HG02885 (cell line): Measurements from ENCODE around the gene BPIFB4.

ENCODE experiments used
- ATAC-seq: cut with Tn5 transposase; IDR thresholded peaks from one replicate; pipeline ENCODE4 v1.9.1; 2021; ENCODE audit warnings: mild to moderate bottlenecking; ENCODE audit not compliant: unreplicated experiment, poor library complexity

BPIFB4 gene

DNA sequence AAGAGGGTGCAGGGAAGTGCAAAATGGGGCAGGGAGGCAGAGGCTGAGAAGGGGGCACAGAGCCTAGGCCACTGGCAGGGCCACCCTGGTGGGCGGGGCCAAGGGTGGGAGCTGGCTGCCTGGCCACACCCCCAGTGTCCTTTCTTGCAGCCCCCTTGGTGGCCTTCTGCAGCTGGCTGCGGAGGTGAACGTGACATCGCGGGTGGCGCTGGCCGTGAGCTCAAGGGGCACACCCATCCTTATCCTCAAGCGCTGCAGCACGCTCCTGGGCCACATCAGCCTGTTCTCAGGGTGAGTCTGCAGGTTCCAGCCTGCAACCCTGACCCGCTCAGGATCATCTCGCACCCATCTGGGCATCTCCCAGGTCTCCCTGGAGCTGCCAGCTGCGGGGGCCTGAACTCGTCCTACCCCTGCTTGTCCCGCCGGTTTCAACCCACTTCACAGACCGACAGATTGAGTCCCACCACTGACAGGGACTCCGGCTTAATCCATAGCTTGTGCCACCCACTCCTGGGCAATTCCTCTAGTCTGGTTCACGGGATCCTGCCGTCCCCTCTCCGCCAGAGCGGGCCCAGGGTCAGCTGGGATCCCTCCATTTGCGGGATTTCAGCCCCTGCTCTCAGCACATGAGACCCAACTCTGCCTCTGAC lies 19.6 kb upstream of the BPIFB4 start:
- ATAC-seq, result no peak

DNA sequence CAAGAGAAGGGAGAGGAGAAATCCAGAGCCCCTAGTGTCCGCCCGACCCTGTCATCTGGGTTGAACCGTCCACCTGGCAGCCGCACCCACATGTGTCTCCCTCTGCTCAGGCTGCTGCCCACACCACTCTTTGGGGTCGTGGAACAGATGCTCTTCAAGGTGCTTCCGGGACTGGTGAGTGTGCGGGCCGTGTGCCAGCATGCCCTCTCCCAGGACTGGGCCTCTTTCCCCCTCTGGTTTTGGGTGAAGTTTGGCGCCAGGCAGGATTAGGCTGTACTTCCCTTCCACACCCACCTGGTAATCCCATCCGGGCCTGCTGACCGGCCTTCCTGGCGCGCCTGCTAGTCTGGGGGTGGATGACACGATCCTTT lies 17.8 kb upstream of the BPIFB4 start:
- ATAC-seq, result no peak

- ATAC-seq, result no peak
Observed at GRCh38 chr20:33062105-33062824, 17.2 kb upstream of the BPIFB4 start.

- no peak for ATAC-seq
Observed at GRCh38 chr20:33062825-33063149, 16.7 kb upstream of the BPIFB4 start.

GRCh38 chr20:33063271-33063670 lies 16.2 kb upstream of the BPIFB4 start:
- ATAC-seq, result no peak

DNA sequence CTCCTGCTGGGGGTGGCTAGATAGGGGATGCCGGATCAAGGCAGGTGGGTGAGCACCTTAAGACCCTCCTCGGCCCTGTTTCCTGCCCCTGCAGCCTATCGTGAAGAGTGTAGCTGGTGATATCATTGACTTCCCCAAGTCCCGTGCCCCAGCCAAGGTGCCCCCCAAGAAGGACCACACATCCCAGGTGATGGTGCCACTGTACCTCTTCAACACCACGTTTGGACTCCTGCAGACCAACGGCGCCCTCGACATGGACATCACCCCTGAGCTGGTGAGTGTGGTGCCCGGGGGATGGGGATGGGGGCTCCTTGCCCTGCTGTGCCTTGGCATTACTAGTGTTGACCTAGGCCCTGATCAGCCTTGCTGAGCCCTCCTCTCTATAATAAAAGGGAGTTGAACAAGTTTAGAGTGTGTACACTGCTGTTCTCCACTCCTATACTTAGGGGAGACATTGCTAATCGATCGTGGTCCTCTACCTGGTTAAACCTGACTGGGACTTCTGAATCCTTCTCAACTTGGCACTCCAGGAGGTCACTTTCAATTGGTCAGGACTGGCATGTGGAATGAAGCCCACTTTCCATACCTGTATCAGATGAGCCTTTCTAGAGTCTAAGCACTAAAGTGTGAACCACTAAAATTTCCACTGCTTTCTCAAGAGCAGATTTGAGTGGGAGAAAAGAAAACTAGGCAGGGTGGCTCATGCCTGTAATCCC lies 14.7 kb upstream of the BPIFB4 start:
- ATAC-seq, result no peak

- no peak for ATAC-seq
Observed at GRCh38 chr20:33065785-33066184, 13.7 kb upstream of the BPIFB4 start.

- no peak for ATAC-seq
Observed at GRCh38 chr20:33067806-33068205, 11.6 kb upstream of the BPIFB4 start.

DNA sequence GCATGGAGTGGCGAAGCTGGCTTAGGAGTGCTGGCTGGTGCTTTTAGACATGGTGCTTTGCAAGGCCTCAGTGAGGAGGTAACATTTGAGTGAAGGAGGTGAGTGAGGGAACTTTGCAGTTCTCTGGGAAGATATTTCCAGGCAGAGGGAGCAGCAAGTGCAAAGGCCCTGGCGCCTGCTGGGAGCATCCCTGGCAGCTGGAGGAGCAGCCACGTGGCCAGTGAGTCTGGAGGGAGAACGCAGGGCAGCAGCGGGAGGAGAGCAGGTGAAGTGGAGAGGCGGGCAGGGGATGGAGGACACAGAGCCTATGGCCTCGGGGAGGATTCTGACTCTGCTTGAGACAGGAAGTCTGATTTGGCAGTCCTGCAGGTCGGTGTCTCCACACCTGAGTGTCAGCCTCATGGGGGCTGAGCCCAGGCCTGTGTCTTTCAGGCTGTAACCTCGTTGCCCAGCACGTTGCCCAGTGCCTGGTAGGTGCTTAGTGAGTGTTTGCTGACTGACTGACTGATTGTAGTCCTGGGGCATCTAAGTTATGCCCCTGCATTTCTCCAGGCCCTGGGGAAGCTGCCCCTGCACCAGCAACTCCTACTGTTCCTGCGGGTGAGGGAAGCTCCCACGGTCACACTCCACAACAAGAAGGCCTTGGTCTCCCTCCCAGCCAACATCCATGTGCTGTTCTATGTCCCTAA lies 11.0 kb upstream of the BPIFB4 start:
- ATAC-seq, result no peak

- ATAC-seq, result no peak
Observed at GRCh38 chr20:33069673-33070072, 9.8 kb upstream of the BPIFB4 start.

DNA sequence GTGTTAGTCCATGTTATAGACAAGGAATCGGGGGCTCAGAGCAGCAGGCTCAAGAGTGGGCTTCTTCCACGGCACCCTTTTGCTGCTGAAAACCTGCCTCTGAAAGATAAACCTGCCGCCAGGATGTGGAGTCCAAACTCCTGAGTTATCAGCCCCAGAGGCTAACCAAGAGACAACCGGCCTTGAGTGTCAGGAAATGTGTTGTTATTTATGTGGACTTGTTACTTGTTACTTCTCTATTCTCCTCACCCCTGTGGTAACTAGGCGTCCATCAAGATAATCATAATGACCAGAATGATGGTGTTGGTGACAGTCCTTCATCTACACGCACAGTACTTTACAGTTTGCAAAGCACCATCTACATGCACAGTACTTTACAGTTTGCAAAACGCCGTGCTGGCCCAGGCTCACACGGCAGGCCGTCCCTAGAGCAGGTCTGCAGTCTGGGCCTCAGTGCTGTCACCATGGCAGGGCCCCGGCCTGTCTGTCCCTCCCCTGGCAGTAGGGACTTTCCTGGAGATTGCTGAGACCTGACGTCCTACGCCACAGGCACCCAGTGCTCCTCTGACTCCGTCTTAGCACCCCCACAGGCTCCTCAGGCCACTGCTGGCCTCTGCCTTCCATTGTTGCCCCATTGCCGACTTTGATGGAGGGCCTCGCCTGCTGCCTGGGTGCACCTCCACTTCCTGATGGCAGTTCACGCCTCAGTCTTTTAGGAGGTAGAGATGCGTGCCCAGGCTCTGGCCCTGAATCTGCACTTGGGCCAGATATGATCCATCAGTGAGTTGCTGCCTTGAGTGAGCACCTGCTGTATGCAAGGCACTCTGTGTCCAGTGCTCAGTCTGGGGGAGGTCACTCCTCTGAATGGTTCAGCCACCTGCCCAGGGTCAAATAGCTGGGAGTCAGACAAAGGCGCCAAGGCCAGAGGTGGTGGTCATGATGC lies 9.1 kb upstream of the BPIFB4 start:
- no peak for ATAC-seq

DNA sequence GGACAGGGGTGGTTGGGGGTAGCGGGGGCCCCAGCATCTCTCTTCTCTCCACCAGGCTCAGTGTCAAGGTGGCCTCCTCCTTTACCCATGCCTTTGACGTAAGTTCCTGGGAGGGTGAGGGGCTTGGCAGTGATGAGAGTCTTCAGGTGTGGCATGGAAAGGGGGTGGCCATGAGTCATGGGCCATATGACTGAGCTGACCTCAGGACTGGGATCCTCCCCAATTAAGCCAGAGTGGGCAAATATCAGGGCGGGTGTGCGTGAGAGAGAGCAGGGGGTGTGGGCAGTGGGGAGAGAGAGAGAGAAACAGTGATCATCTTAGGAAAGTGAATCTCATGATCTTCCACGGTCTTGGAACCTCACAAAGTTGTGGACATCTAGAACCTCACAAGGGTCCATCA lies 8.2 kb upstream of the BPIFB4 start:
- ATAC-seq, result no peak

- ATAC-seq, result no peak
Observed at GRCh38 chr20:33072362-33072761, 7.1 kb upstream of the BPIFB4 start.

DNA sequence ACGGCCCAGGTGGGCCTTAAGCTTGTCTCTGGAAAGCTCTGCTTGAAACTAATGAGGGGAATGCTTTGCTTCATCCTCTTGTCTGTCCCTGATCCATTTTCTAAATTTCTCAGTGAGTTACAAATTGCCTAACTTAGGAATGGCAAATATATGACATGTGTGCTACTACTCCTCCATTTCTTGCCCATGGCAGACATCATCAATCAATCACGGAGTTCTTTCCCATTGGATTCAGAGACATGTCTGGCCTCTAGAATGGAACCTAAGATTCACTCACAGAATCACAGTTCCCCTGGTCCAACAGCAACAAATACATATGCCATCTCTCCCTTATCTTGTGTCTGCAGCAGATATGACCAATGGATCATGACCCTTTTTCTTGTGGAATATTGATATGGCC lies 6.6 kb upstream of the BPIFB4 start:
- ATAC-seq, result no peak

DNA sequence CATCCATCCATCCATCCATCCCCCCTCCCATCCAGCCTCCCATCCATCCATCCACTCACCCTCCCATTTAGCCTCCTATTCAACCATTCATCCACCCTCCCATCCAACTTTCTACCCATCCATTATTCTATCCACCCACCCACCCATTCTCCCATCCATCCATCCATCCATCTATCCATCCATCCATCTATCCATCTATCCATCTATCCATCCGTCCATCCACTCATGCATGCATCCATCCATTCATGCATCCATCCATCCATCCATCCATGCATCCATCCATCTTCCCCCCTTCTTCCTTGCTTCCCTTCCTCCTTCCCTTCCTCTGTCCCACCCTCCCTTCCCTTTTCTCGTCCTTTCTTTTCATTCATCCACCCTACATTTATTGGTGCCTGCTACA lies 4.8 kb upstream of the BPIFB4 start:
- ATAC-seq, result no peak

DNA sequence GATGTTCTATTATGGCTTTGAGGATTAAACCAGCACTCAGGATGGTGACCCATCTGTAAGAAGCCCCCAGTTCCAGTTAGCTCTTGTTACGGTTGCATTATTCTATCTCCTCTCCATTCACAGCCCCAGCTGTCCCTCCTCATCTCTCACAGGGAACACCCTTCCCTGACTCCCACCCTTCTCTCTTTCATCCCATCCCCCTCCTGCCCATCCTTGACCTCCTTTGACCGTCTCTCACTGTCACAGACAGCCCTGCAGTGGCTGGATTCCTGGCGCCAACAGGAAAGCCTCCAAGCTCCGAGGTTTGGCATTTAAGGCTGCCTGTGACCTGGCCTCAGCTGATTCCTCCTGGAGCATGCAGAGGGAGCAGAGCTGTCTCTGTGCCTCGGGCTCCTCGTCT lies 4.2 kb upstream of the BPIFB4 start:
- no peak for ATAC-seq

GRCh38 chr20:33076662-33077372 lies 2.6 kb upstream of the BPIFB4 start:
- ATAC-seq, result no peak

DNA sequence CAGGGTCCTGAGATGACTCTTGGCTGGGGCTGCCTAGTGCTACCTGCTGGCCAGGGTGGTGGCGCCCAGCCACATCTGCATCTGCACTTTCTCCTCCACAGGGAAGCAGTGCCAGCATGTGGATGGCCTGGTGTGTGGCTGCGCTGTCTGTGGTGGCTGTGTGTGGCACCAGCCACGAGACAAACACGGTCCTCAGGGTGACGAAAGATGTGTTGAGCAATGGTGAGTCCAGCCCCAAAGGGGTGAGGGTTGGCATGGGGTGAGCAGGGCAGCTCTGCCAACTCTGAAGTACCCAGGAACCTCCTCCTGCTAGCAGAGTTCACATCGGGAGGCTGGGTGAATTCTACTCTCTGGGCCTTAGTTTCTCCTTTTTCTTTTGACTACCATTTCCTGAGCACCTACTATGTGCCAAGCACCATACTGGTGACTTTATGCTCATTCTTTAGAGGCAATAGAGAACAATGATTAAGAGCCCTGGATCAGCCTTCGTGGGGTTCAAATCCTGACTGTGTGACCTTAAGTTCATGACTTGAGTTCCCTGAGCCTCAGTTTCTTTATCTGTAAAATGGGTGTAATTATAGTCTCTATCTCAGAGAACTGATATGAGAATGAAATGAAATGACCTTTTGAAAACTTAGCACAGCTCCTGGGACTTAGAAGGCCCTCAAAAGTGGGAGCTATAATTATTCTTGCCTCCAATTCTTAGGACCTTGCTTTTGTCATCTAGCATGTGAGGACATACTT lies 2.1 kb downstream of the BPIFB4 start:
- ATAC-seq, result no peak

DNA sequence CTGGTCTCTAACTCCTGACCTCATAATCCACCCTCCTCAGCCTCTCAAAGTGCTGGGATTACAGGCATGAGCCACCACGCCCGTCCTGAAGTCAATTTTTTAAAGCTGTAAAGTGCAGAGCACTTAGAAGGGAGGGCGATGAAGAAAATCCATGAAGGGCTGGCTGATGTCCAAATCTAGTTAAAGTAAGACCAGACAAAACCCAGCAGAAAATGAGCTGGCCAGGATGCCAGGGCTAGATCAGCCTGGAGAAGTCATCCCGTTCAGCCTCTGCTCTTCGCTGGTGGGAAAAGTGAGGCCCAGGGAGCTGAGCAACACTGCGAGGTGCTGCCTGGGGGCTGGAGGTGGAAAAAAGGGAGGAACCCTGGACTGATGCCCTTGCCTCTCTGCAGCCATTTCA lies 3.1 kb downstream of the BPIFB4 start:
- ATAC-seq, result no peak
